GM21529 (cell line): ENCODE data around the gene SLC16A1.
A peak's percentile ranks its signal among the peaks of the same experiment; 100 is the strongest.
"Not testable (repeated sequence)": the region's sequence is repeated elsewhere in the genome, so short reads cannot be mapped to it uniquely, and the experiment has no call there.

ENCODE experiments used
- ATAC-seq: cut with Tn5 transposase; IDR thresholded peaks from one replicate; pipeline ENCODE4 v1.9.1; 2021; ENCODE audit not compliant: unreplicated experiment

Gene SLC16A1

GRCh38 chr1:112973788-112974187 is 17.8 kb upstream of the SLC16A1 start:
- ATAC-seq = no peak

- no peak for ATAC-seq
Observed at GRCh38 chr1:112971006-112971405, 15.0 kb upstream of the SLC16A1 start.

GRCh38 chr1:112964347-112964746 is 8.4 kb upstream of the SLC16A1 start:
- ATAC-seq = no peak

- ATAC-seq = no peak
Observed at GRCh38 chr1:112961072-112961471, 5.1 kb upstream of the SLC16A1 start.

- ATAC-seq = no peak
Observed at GRCh38 chr1:112960384-112960783, 4.4 kb upstream of the SLC16A1 start.

GRCh38 chr1:112958236-112958635 is 2.2 kb upstream of the SLC16A1 start:
- ATAC-seq = not testable (repeated sequence)

- peak; percentile 51 for ATAC-seq
Observed at GRCh38 chr1:112957133-112957812, 1.3 kb upstream of the SLC16A1 start.

- ATAC-seq = peak; percentile 8
Observed at GRCh38 chr1:112956544-112957132, 642 bp upstream of the SLC16A1 start.

GRCh38 chr1:112954945-112955772 is 837 bp downstream of the SLC16A1 start:
- peak; percentile 14 for ATAC-seq

GRCh38 chr1:112954017-112954650 is 1.9 kb downstream of the SLC16A1 start:
- no peak for ATAC-seq

GRCh38 chr1:112950426-112950825 is 5.6 kb downstream of the SLC16A1 start:
- no peak for ATAC-seq

- ATAC-seq = no peak
Observed at GRCh38 chr1:112946683-112947082, 9.3 kb downstream of the SLC16A1 start.

GRCh38 chr1:112939810-112940209 is 16.2 kb downstream of the SLC16A1 start:
- ATAC-seq = no peak

GRCh38 chr1:112938210-112938609 is 17.8 kb downstream of the SLC16A1 start:
- no peak for ATAC-seq

- no peak for ATAC-seq
Observed at GRCh38 chr1:112937495-112937894, 18.5 kb downstream of the SLC16A1 start.

GRCh38 chr1:112937070-112937469 is 18.9 kb downstream of the SLC16A1 start:
- ATAC-seq = no peak

- no peak for ATAC-seq
Observed at GRCh38 chr1:112935461-112936111, 20.4 kb downstream of the SLC16A1 start.

- no peak for ATAC-seq
Observed at GRCh38 chr1:112934577-112934976, 21.4 kb downstream of the SLC16A1 start.

- ATAC-seq = no peak
Observed at GRCh38 chr1:112933820-112934571, 22.0 kb downstream of the SLC16A1 start.

- no peak for ATAC-seq
Observed at GRCh38 chr1:112929979-112930378, 26.0 kb downstream of the SLC16A1 start.
